ENCODE results near the gene RIMS4.

DNA sequence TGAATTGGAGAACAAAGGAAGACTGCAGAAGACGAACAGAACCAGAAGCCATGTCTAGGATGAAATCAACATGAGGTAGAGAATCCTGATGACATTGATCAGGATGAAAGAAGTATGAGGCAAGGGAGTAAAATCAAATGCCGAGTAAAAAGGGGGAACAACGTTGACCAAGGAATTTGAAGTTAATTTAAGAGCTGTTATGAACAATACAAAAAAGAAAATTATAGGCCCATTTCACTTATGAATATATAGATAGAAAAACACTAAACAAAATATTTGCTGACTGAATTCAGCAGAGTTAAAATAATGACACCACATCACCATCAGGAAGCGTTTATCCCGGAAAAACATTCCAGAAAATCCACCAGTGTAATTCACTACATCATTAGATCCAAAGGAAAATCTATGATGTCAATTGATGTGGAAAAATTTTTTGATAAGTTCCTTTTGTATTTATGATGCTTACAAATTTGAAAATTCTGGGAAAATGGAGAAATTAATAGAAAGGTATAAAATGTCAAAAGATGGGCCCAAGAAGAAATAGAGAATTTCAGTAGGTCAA is 103.2 kb downstream of the RIMS4 start:
- TF ChIP-seq, protein P1, sequence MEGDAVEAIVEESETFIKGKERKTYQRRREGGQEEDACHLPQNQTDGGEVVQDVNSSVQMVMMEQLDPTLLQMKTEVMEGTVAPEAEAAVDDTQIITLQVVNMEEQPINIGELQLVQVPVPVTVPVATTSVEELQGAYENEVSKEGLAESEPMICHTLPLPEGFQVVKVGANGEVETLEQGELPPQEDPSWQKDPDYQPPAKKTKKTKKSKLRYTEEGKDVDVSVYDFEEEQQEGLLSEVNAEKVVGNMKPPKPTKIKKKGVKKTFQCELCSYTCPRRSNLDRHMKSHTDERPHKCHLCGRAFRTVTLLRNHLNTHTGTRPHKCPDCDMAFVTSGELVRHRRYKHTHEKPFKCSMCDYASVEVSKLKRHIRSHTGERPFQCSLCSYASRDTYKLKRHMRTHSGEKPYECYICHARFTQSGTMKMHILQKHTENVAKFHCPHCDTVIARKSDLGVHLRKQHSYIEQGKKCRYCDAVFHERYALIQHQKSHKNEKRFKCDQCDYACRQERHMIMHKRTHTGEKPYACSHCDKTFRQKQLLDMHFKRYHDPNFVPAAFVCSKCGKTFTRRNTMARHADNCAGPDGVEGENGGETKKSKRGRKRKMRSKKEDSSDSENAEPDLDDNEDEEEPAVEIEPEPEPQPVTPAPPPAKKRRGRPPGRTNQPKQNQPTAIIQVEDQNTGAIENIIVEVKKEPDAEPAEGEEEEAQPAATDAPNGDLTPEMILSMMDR (IDR thresholded peaks at IDR 0.05): no peak
- TF ChIP-seq POLR2A (IDR thresholded peaks at IDR 0.05): no peak

Data from thyroid gland (tissue), 4 donors.